IMR-90 (cell line): ENCODE measurements around the gene USP17L20. TPM values are rescaled to one million over a fixed set of nuclear protein-coding genes. Genes with fewer than 3 reads are reported as not detected.
"Not testable (repeated sequence)": the region's sequence is repeated elsewhere in the genome, so short reads cannot be mapped to it uniquely, and the experiment has no call there.

Experiments used
- ATAC-seq: fragments of 200-7000 bp; cut with Tn5 transposase; 2 replicates; pipeline ENCODE4 v1.9.1; 2020; ENCODE audit warnings: low read depth, mild to moderate bottlenecking, moderate library complexity
- BruUV-seq: library from RNA; stranded (reverse); fragments of 400-500 nt; replicated peaks from 2 replicates; lab custom pipeline; 2021; lab: Mats Ljungman, UMichigan
- CTCF ChIA-PET: fragments of 300-600 bp; formaldehyde crosslinking; extraction: SDS; loops from one replicate; lab custom pipeline; 2021; ENCODE audit warnings: antibody characterized with exemption; lab: Yijun Ruan, JAX
- POLR2A ChIA-PET: fragments of 300-600 bp; sonication (Branson Sonifier 250); formaldehyde crosslinking; loops from one replicate; lab custom pipeline; 2022; ENCODE audit warnings: antibody characterized with exemption; ENCODE audit not compliant: unreplicated experiment; lab: Charles Lee
- DNase-seq: peaks from one replicate; pipeline ENCODE4 v3.0.0; 2013
- H2AFZ ChIP-seq: replicated peaks from 2 replicates; pipeline ENCODE3; 2013; ENCODE audit warnings: low read length, mild to moderate bottlenecking; ENCODE audit not compliant: poor library complexity
- H2AK5ac ChIP-seq: 2 replicates; pipeline ENCODE4 v1.6.1; 2013; ENCODE audit warnings: low read depth, low read length, inconsistent platforms
- H2AK9ac ChIP-seq: replicated peaks from 2 replicates; pipeline ENCODE3; 2013; ENCODE audit warnings: mild to moderate bottlenecking, low read depth, low read length, moderate library complexity; ENCODE audit not compliant: poor library complexity
- H2BK120ac ChIP-seq: 2 replicates; pipeline ENCODE4 v1.6.1; 2013; ENCODE audit warnings: low read depth, low read length, inconsistent platforms
- H2BK15ac ChIP-seq: 3 replicates; pipeline ENCODE4 v1.6.1; 2013; ENCODE audit warnings: low read depth, low read length, inconsistent platforms
- H2BK20ac ChIP-seq: 2 replicates; pipeline ENCODE4 v1.6.1; 2013; ENCODE audit warnings: low read depth, mild to moderate bottlenecking, inconsistent platforms, low read length, moderate library complexity
- H2BK5ac ChIP-seq: 2 replicates; pipeline ENCODE4 v1.6.1; 2013; ENCODE audit warnings: mild to moderate bottlenecking, low read depth, low read length, inconsistent platforms; ENCODE audit not compliant: poor library complexity, severe bottlenecking
- H3K14ac ChIP-seq: replicated peaks from 2 replicates; pipeline ENCODE4 v1.6.1; 2013; ENCODE audit warnings: low read depth, low read length, inconsistent platforms
- H3K18ac ChIP-seq: 2 replicates; pipeline ENCODE4 v1.6.1; 2013; ENCODE audit warnings: low read depth, low read length, control low read depth
- H3K23ac ChIP-seq: 2 replicates; pipeline ENCODE4 v1.6.1; 2013; ENCODE audit warnings: low read depth, low read length, inconsistent platforms
- H3K27ac ChIP-seq: 2 replicates; pipeline ENCODE4 v1.5.1; 2013; ENCODE audit warnings: mild to moderate bottlenecking, control low read depth, low read length; ENCODE audit not compliant: insufficient read depth
- H3K27me3 ChIP-seq: 2 replicates; pipeline ENCODE4 v1.6.1; 2013; ENCODE audit warnings: low read length; ENCODE audit not compliant: control insufficient read depth, insufficient read depth
- H3K36me3 ChIP-seq: 2 replicates; pipeline ENCODE4 v1.6.1; 2013; ENCODE audit warnings: low read length, mixed read lengths; ENCODE audit not compliant: control insufficient read depth, insufficient read depth
- H3K4ac ChIP-seq: 2 replicates; pipeline ENCODE4 v1.6.1; 2013; ENCODE audit warnings: low read depth, low read length, inconsistent platforms
- H3K4me1 ChIP-seq: 2 replicates; pipeline ENCODE4 v1.6.1; 2013; ENCODE audit warnings: low read length, mixed read lengths; ENCODE audit not compliant: control insufficient read depth, insufficient read depth
- H3K4me2 ChIP-seq: 2 replicates; pipeline ENCODE4 v1.6.1; 2013; ENCODE audit warnings: low read depth, mild to moderate bottlenecking, control low read depth, low read length, moderate library complexity
- H3K4me3 ChIP-seq: 2 replicates; pipeline ENCODE4 v1.5.1; 2013; ENCODE audit warnings: low read depth, mild to moderate bottlenecking, control low read depth, low read length, moderate library complexity; ENCODE audit not compliant: insufficient read depth
- H3K56ac ChIP-seq: 2 replicates; pipeline ENCODE4 v1.6.1; 2013; ENCODE audit warnings: low read length, inconsistent platforms; ENCODE audit not compliant: insufficient read depth; ENCODE audit errors: extremely low read depth
- H3K79me1 ChIP-seq, 2 experiments: 2 replicates each; pipeline ENCODE4 v1.6.1; 2013; ENCODE audit warnings: low read length in 2 of 2, inconsistent platforms in 1 of 2, low read depth in 1 of 2
- H3K9ac ChIP-seq: 2 replicates; pipeline ENCODE4 v1.6.1; 2013; ENCODE audit warnings: low read depth, low read length, control low read depth
- H3K9me1 ChIP-seq: 2 replicates; pipeline ENCODE4 v1.6.1; 2013; ENCODE audit warnings: low read length, inconsistent platforms; ENCODE audit not compliant: insufficient read depth
- H3K9me3 ChIP-seq: 2 replicates; pipeline ENCODE4 v1.6.1; 2013; ENCODE audit warnings: low read length; ENCODE audit not compliant: control insufficient read depth, insufficient read depth
- H4K20me1 ChIP-seq: 2 replicates; pipeline ENCODE4 v1.6.1; 2013; ENCODE audit warnings: low read length, inconsistent platforms; ENCODE audit not compliant: insufficient read depth
- H4K5ac ChIP-seq: 2 replicates; pipeline ENCODE4 v1.6.1; 2013; ENCODE audit warnings: mild to moderate bottlenecking, low read depth, low read length, control low read depth
- H4K8ac ChIP-seq, 2 experiments: 2 replicates each; pipeline ENCODE4 v1.6.1; 2013; ENCODE audit warnings: low read depth in 2 of 2, low read length in 2 of 2, control low read depth in 1 of 2, inconsistent platforms in 1 of 2
- H4K91ac ChIP-seq: 2 replicates; pipeline ENCODE4 v1.6.1; 2013; ENCODE audit warnings: low read depth, low read length, inconsistent platforms; ENCODE audit not compliant: insufficient read depth
- WGBS, 2 experiments: methylation state at CpG; one replicate each; pipeline versions ENCODE4 v1.1.5 to v1.1.7; 2013; ENCODE audit warnings: missing lambda C conversion rate in 2 of 2; ENCODE audit not compliant: insufficient read length in 1 of 2; ENCODE audit errors: extremely low coverage in 2 of 2; 5-methylcytosine and 5-hydroxymethylcytosine counted together
- dilution Hi-C: fragments of 300-500 bp; cut with HindIII; formaldehyde crosslinking; loops from one replicate; pipeline ENCODE4 v1.14.3; 2018; ENCODE audit warnings: low sequenced_read_pairs; ENCODE audit not compliant: unreplicated experiment
- in situ Hi-C: fragments of 300-500 bp; cut with MboI; formaldehyde crosslinking; loops from 3 replicates; pipeline ENCODE4 v1.14.3; 2019; ENCODE audit warnings: low sequenced_read_pairs, inconsistent platforms, mixed read lengths
- intact Hi-C: fragments of 100-400 bp; cut with micrococcal nuclease; formaldehyde crosslinking; loops from 2 replicates; pipeline ENCODE4 v1.10.0; 2022
- polyA plus RNA-seq, 3 experiments: library from polyadenylated mRNA; depleted of rRNA; stranded (reverse); fragments of >200 nt; gene quantifications; 2 replicates each; pipeline ENCODE4 v1.2.3, GENCODE V29; 2012; ENCODE audit warnings: low replicate concordance in 1 of 3
- total RNA-seq: library from RNA; depleted of rRNA; stranded (reverse); fragments of >200 nt; gene quantifications from 2 replicates; pipeline ENCODE4 v1.2.3, GENCODE V29; 2012

Gene USP17L20
- total and polyA plus RNA-seq, 2 of the 4 experiments (the other 2 are of a cell fraction), result not detected

- H3K36me3 ChIP-seq, H4K20me1 ChIP-seq, ATAC-seq, H3K18ac ChIP-seq, H2AK5ac ChIP-seq, H4K8ac ChIP-seq, DNase-seq, H3K79me1 ChIP-seq, H2BK5ac ChIP-seq, H3K9ac ChIP-seq, H3K9me3 ChIP-seq, H3K56ac ChIP-seq, POLR2A ChIA-PET, H2AFZ ChIP-seq, dilution Hi-C loops, H3K4me3 ChIP-seq, H3K23ac ChIP-seq, H2BK120ac ChIP-seq, H2BK15ac ChIP-seq, H3K14ac ChIP-seq, in situ Hi-C loops, H3K9me1 ChIP-seq, H4K91ac ChIP-seq, H3K4me2 ChIP-seq, H3K27ac ChIP-seq, H3K4me1 ChIP-seq, intact Hi-C loops, BruUV-seq, H2AK9ac ChIP-seq, H3K27me3 ChIP-seq, H2BK20ac ChIP-seq, H3K4ac ChIP-seq, H4K5ac ChIP-seq, CTCF ChIA-PET: not testable (repeated sequence)
- no CpG with 5 or more reads among the region's 8 CpGs for WGBS, 2 experiments
Observed at GRCh38 chr4:9230249-9230648, 27.7 kb upstream of the USP17L20 start.

GRCh38 chr4:9234085-9234484 lies 23.8 kb upstream of the USP17L20 start, which contains the start of gene USP17L15:
TSS of gene USP17L15 (plus strand) at chr4:9234385. CDS start at chr4:9234385, 0 bp downstream.
- H2AK9ac ChIP-seq, H3K9me3 ChIP-seq, H3K4me1 ChIP-seq, BruUV-seq, H3K23ac ChIP-seq, H2BK5ac ChIP-seq, CTCF ChIA-PET, H3K4me2 ChIP-seq, H3K4ac ChIP-seq, H2BK15ac ChIP-seq, H4K91ac ChIP-seq, in situ Hi-C loops, H2BK120ac ChIP-seq, H3K14ac ChIP-seq, H3K9ac ChIP-seq, H3K36me3 ChIP-seq, H2BK20ac ChIP-seq, H3K27ac ChIP-seq, H4K8ac ChIP-seq, H4K20me1 ChIP-seq, H2AFZ ChIP-seq, H4K5ac ChIP-seq, dilution Hi-C loops, DNase-seq, ATAC-seq, H3K79me1 ChIP-seq, H2AK5ac ChIP-seq, POLR2A ChIA-PET, H3K27me3 ChIP-seq, intact Hi-C loops, H3K9me1 ChIP-seq, H3K56ac ChIP-seq, H3K18ac ChIP-seq, H3K4me3 ChIP-seq: not testable (repeated sequence)
- WGBS, 2 experiments, result no CpG with 5 or more reads among the region's 15 CpGs
